SU-DHL-6 (cell line): ENCODE measurements around the gene UHRF1.
"Not testable (repeated sequence)": the region's sequence is repeated elsewhere in the genome, so short reads cannot be mapped to it uniquely, and the experiment has no call there.

Experiments
- H2AFZ ChIP-seq: fragments of 200-600 bp; sonication (generic); 2 replicates; pipeline ENCODE4 v1.6.1; 2014; ENCODE audit warnings: low read depth, mild to moderate bottlenecking, moderate library complexity, mixed read lengths, antibody characterized with exemption, low read length; ENCODE audit not compliant: severe bottlenecking
- H3F3A ChIP-seq: fragments of 200-600 bp; shearing (Covaris generic); 2 replicates; pipeline ENCODE4 v1.6.0; 2016; ENCODE audit warnings: antibody characterized with exemption, mild to moderate bottlenecking; ENCODE audit not compliant: insufficient read depth
- H3K27ac ChIP-seq: fragments of 200-600 bp; sonication (generic); 2 replicates; pipeline ENCODE4 v1.5.1; 2016; ENCODE audit warnings: low read depth, mild to moderate bottlenecking, low read length, moderate library complexity, mixed read lengths
- H3K27me3 ChIP-seq: fragments of 200-600 bp; sonication (generic), shearing (Covaris generic); 2 replicates; pipeline ENCODE4 v1.6.0; 2014; ENCODE audit warnings: mild to moderate bottlenecking, low read length
- H3K36me3 ChIP-seq: fragments of 200-600 bp; sonication (generic); 2 replicates; pipeline ENCODE4 v1.6.1; 2014; ENCODE audit warnings: mild to moderate bottlenecking, low read length, mixed read lengths
- H3K4me2 ChIP-seq: fragments of 300-600, 200-600 bp; shearing (Covaris generic), sonication (generic); 2 replicates; pipeline ENCODE4 v1.6.0; 2014; ENCODE audit warnings: low read length, low read depth, mild to moderate bottlenecking; ENCODE audit not compliant: poor library complexity, severe bottlenecking
- H3K4me3 ChIP-seq: fragments of 200-600 bp; sonication (generic); 2 replicates; pipeline ENCODE4 v1.5.1; 2014; ENCODE audit warnings: antibody characterized with exemption, low read length, mild to moderate bottlenecking, mixed read lengths; ENCODE audit not compliant: insufficient read depth, poor library complexity, severe bottlenecking
- H3K79me2 ChIP-seq: fragments of 200-600 bp; sonication (generic); 2 replicates; pipeline ENCODE4 v1.6.1; 2014; ENCODE audit warnings: mild to moderate bottlenecking, low read length, moderate library complexity; ENCODE audit not compliant: insufficient read depth
- H3K9ac ChIP-seq: fragments of 200-600 bp; sonication (generic); 2 replicates; pipeline ENCODE4 v1.7.0; 2014; ENCODE audit warnings: mild to moderate bottlenecking, low read length
- H3K9me2 ChIP-seq: fragments of 200-600 bp; sonication (generic); replicated peaks from 2 replicates; pipeline ENCODE4 v1.6.1; 2014; ENCODE audit warnings: low read length; ENCODE audit not compliant: insufficient read depth
- H3K9me3 ChIP-seq: fragments of 200-600 bp; sonication (generic); 2 replicates; pipeline ENCODE4 v1.6.1; 2014; ENCODE audit warnings: low read length, mixed read lengths; ENCODE audit not compliant: insufficient read depth
- H4K20me1 ChIP-seq: fragments of 200-600 bp; sonication (generic); 2 replicates; pipeline ENCODE4 v1.6.1; 2014; ENCODE audit warnings: low read depth, mild to moderate bottlenecking, antibody characterized with exemption, low read length, moderate library complexity, mixed read lengths
- CTCF ChIP-seq: fragments of 200-600 bp; sonication (generic); IDR thresholded peaks from one replicate; pipeline ENCODE4 v1.5.1; 2017; ENCODE audit warnings: antibody characterized with exemption, mild to moderate bottlenecking, low read length, moderate library complexity; ENCODE audit not compliant: insufficient read depth, poor library complexity, severe bottlenecking
- EZH2phosphoT487 ChIP-seq: fragments of 200-600 bp; sonication (generic), shearing (Covaris generic); conservative IDR thresholded peaks from 2 replicates; pipeline ENCODE4 v1.6.1; 2018; ENCODE audit warnings: mild to moderate bottlenecking, antibody characterized with exemption, low read length, moderate library complexity, mixed read lengths

UHRF1 gene

GRCh38 chr19:4897146-4897545, 12.2 kb upstream of the UHRF1 start:
- no peaks in the 10 kb centered on the region for H3K27me3 ChIP-seq
- H3K27ac ChIP-seq: no peak overlapping the region
- H3K79me2 ChIP-seq: no peaks in the 10 kb centered on the region
- no peak overlapping the region for H3K4me3 ChIP-seq
- TF ChIP-seq CTCF (no peak), EZH2phosphoT487 (no peak)
- no peaks in the 10 kb centered on the region for H3F3A ChIP-seq
- no peaks in the 10 kb centered on the region for H3K9me2 ChIP-seq
- no peak overlapping the region for H3K4me2 ChIP-seq
- no peaks in the 10 kb centered on the region for H4K20me1 ChIP-seq
- H2AFZ ChIP-seq: no peak overlapping the region
- H3K9ac ChIP-seq: no peak overlapping the region
- H3K9me3 ChIP-seq: no peaks in the 10 kb centered on the region
- no peaks in the 10 kb centered on the region for H3K36me3 ChIP-seq

DNA sequence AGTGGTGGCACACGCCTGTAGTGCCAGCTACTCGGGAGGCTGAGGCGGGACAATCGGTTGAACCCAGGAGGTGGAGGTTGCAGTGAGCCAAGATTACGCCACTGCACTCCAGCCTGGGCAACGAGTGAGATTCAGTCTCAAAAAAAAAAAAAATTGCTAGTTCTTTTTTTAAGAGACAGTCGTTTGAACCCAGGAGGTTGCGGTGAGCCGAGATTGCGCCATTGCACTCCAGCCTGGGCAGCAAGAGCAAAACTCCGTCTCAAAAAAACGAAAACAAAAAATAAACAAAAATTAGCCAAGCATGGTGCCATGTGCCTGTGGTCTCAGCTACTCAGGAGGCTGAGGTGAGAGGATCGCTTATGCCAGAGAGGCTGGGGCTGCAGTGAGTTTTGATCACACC, 8.4 kb upstream of the UHRF1 start:
- not testable (repeated sequence) for H3K9ac ChIP-seq, H3K79me2 ChIP-seq, H3K9me3 ChIP-seq, H3K9me2 ChIP-seq, H3F3A ChIP-seq, H3K4me2 ChIP-seq, H3K27me3 ChIP-seq, H4K20me1 ChIP-seq, H2AFZ ChIP-seq, H3K27ac ChIP-seq, H3K4me3 ChIP-seq, H3K36me3 ChIP-seq

GRCh38 chr19:4902796-4903195, 6.5 kb upstream of the UHRF1 start, which contains the start of gene ARRDC5:
Gene ARRDC5 (minus strand): TSS chr19:4902896. CDS start chr19:4902825, 71 bp downstream.
- Histone ChIP-seq H3K9me2 (no peaks in the 10 kb centered on the region), H3K27me3 (no peaks in the 10 kb centered on the region), H3F3A (0 out of 2 replicates have a peak, but pooled peaks cover 4% of the 10 kb centered on the region), H3K9ac (no peak within 1 kb of the TSS), H4K20me1 (no peaks in the 10 kb centered on the region), H2AFZ (no peak within 1 kb of the TSS), H3K4me3 (no peak within 1 kb of the TSS), H3K4me2 (no peak within 1 kb of the TSS), H3K79me2 (no peaks in the 10 kb centered on the region), H3K27ac (no peak within 1 kb of the TSS), H3K9me3 (no peaks in the 10 kb centered on the region), H3K36me3 (no peaks in the 10 kb centered on the region)
- no peak for TF ChIP-seq EZH2phosphoT487
- TF ChIP-seq CTCF: no peak

- no peaks in the 10 kb centered on the region for H4K20me1 ChIP-seq
- H3K27me3 ChIP-seq: no peaks in the 10 kb centered on the region
- H3F3A ChIP-seq: peaks cover 15% of the 10 kb centered on the region
- no peak overlapping the region for H2AFZ ChIP-seq
- TF ChIP-seq CTCF (no peak), EZH2phosphoT487 (no peak)
- no peaks in the 10 kb centered on the region for H3K9me2 ChIP-seq
- H3K36me3 ChIP-seq: no peaks in the 10 kb centered on the region
- H3K9me3 ChIP-seq: no peaks in the 10 kb centered on the region
- no peak overlapping the region for H3K4me3 ChIP-seq
- no peak overlapping the region for H3K27ac ChIP-seq
- H3K79me2 ChIP-seq: no peaks in the 10 kb centered on the region
- no peak overlapping the region for H3K9ac ChIP-seq
- H3K4me2 ChIP-seq: no peak overlapping the region
Measured at GRCh38 chr19:4904481-4904880, 4.8 kb upstream of the UHRF1 start.
